ENCODE data around the gene ITGAE.
"Not testable (repeated sequence)": the region's sequence is repeated elsewhere in the genome, so short reads cannot be mapped to it uniquely, and the experiment has no call there.

ITGAE gene, protein sequence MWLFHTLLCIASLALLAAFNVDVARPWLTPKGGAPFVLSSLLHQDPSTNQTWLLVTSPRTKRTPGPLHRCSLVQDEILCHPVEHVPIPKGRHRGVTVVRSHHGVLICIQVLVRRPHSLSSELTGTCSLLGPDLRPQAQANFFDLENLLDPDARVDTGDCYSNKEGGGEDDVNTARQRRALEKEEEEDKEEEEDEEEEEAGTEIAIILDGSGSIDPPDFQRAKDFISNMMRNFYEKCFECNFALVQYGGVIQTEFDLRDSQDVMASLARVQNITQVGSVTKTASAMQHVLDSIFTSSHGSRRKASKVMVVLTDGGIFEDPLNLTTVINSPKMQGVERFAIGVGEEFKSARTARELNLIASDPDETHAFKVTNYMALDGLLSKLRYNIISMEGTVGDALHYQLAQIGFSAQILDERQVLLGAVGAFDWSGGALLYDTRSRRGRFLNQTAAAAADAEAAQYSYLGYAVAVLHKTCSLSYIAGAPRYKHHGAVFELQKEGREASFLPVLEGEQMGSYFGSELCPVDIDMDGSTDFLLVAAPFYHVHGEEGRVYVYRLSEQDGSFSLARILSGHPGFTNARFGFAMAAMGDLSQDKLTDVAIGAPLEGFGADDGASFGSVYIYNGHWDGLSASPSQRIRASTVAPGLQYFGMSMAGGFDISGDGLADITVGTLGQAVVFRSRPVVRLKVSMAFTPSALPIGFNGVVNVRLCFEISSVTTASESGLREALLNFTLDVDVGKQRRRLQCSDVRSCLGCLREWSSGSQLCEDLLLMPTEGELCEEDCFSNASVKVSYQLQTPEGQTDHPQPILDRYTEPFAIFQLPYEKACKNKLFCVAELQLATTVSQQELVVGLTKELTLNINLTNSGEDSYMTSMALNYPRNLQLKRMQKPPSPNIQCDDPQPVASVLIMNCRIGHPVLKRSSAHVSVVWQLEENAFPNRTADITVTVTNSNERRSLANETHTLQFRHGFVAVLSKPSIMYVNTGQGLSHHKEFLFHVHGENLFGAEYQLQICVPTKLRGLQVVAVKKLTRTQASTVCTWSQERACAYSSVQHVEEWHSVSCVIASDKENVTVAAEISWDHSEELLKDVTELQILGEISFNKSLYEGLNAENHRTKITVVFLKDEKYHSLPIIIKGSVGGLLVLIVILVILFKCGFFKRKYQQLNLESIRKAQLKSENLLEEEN

DNA sequence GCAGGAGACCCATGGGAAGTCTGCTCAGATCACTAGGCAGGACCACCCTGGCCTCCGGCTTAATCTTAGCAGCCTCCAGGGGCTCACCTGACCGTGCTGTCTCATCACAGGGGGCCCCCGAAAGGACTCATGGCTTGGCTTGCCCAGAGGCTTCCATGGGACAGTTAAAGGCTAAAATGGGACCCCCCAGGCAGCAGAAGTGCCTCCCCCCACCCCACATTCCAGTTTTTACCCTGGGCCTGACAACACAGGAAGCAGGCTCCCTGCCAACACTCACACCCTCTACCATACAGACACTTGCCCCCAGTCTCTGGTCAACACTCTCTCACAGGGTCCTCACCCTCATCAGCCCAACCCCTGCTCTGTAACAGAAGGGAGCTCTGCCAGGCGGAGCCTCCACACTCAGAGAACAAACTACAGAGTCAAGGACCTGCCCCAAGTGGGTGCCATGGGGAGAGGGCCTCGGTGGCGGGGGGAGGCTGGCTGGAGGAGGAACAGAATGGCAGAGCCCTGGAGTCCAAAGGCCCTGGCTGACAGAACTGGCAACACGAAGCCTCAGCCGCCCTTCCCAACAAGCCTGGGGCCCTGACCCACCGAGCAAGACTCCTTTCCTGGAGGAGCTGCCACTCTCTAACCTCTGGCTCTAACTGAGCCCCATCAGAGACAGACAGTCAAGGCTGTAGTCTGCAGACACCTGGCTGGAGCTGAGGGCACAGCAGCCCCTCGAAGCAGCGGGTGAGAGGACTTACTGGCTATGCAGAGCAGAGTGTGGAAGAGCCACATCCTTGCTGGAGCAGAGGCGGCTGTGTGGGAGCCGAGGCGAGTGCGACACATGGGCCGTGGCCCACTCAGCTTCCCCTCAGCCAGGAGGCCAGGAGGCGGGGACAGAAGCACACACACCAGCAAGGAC lies at the start of gene ITGAE:
Gene ITGAE (minus strand): TSS at position 827 of the 910 bp plus-strand sequence. CDS start 44 bp downstream, at position 783.
- DNase-seq, result no peak

DNA sequence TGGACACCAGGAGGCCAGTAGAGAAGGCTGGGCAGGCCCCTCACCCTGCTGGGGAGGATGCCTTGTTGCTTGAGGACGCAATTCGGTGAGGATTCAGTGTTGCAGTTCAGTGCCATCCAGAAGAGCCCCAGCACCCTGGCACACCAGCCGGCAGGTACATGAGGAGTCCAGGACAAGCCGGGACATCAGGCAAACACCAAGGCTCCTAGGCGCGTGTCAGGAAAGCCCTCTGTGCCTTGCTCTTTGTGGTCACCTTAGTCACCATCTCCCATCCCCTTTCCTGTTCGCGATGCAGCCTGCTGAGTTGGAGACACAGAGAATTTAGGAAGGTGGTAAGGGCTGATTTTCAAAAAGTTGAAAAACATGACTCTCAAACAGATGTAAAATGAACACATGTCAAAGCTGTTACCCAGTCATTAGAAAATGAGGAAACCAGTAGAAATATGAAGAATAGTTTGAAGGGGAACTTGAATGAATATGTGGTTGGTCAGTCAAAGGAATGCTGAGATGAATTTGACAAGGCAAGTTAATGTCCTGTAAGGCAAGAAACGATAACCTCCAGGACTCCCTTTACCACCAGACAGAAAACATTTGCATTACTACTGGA lies 47.3 kb upstream of the ITGAE start:
- DNase-seq, result no peak

DNA sequence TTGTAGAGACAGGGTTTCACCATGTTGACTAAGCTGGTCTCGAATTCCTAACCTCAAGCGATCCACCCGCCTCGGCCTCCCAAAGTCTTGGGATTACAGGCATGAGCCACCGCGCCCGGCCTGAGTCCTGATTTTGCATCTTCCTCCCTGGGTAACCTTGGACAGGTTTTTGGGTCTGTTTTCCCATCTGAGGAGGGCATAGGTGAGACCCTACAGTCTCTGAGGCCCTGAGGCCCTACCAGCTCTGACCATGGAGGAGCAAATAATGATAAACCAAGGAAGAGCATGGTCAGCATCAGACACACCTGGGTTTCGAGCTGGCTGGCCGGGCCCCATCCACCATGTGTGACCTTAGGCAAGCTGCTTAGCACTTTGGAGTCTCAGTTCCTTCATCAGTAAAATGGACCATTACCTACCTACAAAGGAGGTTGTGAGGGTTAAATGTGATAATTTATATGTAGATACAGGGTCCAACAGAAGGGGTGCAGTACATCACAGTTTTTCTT lies 46.2 kb upstream of the ITGAE start:
- DNase-seq, result no peak

DNA sequence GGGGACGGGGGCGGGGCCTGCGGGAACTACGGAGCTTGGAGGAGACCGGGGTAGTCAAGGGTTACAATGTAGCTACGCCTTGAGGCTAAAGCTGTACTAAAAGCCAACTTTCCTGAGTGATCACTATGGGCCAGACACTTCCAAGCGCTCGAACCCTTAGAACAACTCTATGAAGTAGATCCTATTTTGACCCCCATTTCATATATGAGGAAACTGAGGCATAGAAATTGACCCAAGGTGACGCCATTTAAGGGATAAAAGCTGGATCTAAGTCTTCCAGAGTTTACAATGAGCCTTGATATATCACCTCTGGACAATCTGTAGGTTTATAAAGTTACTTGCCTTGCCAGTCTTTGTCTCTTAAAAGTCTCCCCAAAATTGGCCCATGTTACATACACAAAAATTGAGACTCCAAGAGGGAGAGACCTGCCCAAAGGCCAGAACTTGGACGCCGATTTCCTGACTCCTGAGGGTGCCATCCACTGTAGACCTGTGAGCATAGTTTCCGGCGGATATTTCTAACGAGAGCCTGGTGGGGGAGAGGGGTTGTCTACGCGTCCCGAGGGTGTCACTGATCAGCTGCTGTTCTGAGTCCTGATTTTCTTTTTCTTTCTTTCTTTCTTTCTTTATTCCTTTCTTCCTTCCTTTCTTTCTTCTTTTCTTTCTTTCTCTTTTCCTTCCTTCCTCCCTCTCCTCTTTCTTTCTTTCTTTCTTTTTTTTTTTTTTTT lies 45.6 kb upstream of the ITGAE start:
- no peak for DNase-seq

DNA sequence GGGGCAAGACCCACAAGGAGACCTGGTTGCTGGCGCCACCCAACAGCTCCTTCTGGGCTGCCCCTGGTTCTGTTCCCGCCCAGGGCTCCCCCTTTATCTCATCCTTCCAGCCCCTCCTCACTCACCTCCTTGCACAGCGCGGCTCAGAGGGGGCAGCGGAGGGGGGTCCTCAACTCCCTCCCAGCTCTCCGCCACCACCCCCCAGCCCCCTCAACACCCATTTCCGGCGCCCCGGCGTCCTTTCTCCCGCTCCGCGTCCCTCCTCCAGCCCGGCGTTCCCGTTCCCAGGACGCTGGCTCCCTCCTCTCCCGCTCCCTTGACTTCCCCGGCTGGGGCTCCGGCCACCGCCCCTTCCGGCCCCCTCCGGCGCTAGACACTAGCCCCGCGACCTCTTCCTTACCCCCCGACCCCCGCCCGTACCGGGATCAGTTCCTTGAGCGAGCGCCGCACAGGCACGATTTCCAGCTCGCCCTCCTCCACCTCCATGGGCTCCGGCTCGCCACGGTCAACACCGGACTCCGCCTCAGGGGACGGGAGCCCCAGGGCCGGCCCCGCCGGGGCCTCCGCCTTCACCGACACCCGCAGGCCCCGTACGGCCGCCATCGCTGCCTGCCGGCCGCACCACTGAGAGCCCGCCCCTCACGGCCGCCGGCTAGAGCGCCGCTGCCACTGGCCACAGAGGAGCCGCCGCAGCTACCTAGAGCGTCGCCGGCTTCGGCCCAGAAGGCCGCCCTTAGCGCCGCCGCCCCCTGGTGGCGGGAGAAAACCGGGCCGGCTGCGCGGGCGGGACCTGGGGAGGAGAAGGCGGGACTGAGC lies 44.8 kb upstream of the ITGAE start, which contains the start of gene NCBP3:
Gene NCBP3 (minus strand): TSS at position 626 of the 816 bp plus-strand sequence. CDS start 23 bp downstream, at position 603.
- DNase-seq, result peak; percentile 97

DNA sequence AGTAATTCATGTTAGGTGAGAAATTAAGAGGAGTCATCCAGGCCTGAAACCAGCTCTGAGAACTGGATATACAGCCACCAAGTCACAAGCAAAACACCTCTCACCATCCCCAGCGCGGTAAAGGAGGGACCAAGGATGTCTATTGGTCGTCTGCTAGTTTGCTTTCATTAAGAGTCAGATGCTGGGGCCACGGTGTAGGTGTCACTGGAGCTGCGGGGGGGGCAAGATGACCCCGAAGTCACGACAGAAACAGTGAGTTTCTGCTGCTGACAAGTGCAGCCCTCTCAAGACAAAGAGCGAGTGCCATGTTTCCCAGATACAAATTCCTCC lies 44.3 kb upstream of the ITGAE start:
- DNase-seq, result no peak

DNA sequence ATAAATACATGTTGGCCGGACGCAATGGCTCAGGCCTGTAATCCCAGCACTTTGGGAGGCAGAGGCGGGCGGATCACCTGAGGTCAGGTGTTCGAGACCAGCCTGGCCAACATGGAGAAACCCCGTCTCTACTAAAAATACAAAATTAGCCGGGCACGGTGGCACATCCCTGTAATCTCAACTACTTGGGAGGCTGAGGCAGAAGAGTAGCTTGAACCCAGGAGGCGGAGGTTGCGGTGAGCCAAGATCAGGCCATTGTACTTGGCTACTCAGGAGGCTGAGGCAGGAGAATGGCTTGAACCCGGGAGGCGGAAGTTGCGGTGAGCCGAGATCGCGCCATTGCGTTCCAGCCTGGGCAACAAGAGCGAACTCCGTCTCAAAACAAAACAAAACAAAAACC lies 43.6 kb upstream of the ITGAE start:
- not testable (repeated sequence) for DNase-seq

DNA sequence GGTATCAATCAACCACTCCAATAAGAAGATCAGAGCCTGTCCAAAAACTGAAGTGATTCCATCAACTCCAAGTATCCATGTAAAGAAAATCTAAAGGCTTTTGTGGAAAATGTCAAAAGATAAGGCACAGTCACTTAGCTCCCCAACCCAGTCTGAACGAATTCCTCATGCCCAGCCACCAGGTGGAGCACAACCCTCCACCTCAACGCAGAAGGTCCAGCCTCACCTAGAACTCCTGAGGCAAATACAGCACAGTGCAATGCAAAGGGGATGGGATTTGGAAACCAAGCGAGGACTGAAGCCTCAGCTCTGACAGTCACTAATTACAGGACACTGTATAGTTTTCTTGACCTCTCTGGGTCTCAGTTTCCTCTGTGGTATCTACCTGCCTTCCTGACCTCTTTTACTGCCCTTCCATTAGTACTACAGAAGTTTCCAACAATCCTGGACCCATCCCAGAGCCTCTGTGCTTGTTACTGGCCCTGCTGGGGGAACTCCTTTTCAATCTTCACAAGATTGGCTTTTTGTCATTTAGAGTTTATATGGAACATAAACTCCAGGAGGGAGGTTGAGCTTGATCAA lies 43.0 kb upstream of the ITGAE start:
- DNase-seq, result peak; percentile 80

DNA sequence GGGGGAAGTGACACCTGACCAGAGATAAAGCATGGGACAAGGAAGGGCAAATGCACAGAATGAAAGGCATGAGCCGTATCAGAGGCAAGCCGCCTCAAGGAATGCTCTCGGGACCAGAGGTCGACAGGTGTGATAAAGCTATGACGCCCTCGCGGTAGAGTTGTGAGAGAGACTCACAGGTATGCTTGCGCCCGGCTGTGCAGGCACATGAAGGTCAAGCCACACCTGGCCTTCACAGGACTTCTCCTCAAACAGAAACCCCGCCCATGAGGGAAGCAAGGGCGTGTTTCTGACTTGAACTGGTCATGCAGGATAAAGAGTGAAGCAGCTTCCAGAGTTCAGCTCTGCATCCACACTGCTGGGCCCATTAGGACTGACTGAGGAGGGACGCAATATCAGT lies 37.2 kb upstream of the ITGAE start:
- no peak for DNase-seq

DNA sequence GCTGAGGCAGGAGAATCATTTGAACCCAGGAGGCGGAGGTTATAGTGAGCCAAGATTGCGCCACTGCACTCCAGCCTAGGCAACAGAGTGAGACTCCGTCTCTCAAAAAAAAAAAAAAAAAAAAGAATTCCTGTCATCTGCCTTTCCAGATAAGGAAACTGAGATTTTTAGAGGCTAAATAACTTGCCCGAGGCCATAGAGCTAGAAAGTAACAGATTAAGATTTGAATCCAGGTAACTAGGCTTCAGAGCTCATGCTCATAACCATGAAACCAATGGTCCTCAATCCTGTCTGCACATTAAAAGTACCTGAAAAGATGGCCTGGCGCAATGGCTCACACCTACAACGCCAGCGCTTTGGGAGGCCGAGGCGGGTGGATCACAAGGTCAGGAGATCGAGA lies 35.6 kb upstream of the ITGAE start:
- no peak for DNase-seq

DNA sequence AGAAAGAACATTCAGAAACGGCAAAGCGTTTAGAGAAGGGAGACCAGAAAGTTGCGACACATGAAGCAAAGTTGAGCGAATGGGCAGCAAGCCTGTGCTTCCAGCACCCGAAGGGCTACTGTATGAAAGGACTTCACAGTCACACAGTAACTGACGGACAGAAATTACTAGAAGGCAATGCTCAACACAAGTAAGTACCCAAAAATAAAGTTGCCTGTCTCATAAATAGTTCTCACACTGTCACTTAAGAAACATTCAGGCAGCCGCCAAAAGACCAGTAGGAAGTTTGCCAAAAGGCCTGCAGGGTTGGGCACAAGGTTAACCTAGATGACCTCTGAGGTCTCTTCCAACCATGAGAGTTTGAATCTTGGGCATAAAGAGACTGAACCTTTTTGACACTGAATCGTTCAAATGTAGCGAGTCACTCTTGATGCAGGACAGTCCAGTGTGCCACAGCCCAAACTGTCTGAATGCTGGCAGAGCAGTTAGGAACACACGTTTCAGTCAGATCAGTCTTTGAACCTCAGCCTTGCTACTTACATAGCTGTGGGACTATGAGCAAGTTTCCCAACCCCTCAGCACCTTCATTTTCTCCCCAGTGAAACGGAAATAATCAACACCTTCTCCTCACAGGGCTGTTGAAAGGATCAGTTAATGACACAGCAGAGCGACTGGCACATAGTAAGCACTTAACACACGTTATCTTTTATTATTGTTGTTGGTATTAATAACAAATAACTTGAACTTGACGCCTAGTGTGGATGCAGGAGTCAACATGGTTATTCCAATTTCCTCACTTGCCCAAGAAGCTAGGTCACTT lies 34.6 kb upstream of the ITGAE start:
- DNase-seq, result no peak

DNA sequence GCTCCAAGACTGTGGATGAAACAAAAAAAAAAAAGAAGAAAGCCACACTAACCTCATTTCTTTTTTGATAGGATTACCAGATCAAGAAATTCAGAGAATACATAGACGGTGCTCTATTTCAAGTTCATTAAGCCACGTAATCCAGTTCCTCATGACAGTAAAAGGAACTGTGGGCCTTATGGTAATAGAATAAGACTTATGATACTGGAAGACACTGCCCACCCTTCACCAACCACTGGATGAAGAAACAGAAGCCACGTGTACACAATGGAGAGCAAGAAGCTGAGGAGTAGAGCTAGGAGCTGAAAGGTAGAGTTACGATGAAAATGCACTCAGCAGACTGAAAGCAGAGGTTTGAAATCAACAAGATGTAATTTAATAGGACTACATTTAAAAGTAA lies 33.8 kb upstream of the ITGAE start:
- DNase-seq, result peak; percentile 32

DNA sequence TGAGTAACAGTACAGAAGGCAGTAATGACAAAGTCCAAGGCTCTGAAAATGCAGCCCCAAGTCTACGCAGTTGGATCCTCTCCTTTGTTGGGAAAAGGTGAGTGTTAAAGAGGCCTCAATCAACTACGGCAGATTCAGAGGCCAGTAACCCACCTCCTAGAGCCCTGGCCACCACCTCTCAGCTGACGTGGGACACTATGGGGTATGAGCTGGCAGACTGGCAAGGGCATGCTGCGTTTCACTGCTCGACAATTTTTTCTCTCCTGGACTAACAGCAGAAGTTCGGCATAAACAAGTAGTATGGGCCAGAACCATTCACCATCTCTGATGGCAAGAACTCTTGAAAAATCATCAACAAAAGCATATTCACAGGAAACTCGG lies 27.9 kb upstream of the ITGAE start:
- no peak for DNase-seq

DNA sequence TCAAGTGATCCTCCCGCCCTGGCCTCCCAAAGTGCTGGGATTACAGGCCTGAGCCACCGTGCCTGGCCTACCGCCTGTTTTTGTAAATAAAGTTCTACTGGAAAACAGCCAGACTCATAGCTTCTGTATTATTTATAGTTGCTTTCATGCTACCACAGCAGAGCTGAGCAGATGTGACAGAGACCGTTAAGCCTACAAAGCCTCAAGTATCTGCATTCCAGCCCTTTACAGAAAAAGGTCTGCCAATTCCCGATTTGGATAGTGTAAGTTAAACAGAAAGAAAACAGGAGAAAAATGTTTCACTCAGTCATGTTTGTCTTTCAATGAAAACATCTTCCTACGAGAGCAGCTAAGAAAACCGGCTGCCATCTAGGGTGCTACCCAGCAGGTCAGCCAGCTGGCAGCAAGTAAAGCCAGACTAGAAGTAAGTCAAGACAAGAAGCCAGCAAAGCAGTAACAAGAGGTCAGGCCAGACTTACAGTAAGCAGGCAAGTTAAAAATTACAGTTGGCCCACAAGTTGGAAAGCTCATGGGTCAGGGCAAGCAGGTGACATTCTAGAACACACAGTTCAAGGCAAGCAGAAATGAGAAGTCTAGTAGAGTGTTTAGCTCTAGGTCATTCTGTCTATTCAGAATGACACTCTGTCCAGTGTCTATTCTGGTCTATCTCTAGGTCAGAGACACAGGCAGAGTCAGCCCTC lies 27.3 kb upstream of the ITGAE start:
- DNase-seq, result no peak

DNA sequence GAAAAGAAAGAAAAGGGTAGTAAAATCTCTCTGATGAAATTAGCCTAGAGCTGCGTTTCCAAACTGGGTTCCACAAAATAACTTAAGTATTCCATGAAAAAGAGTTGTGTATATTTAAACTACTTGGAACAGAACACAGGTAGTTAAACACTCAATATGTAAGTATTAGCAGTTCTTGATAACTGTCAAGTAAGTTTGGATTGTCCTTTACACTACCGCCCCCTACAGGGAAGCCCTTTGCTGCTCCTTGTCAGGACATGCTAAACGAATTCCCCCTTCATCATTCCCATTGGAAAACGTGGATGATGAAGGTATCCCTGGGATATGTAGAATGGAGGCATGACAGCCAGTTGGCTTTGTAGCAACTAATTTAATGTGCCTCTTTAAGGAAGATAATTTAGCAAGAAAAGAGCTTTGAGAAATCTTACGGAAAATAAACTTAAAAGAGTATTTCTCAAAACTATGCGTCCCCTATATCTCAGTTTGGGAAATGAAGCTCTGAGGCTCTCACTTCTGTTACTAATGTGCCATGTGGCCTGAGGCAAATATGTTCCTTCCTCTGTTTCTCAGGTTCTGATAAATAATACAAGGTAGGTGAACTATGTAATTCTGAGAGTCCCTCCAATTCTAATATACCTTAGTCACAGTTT lies 26.3 kb upstream of the ITGAE start:
- peak; percentile 89 for DNase-seq

DNA sequence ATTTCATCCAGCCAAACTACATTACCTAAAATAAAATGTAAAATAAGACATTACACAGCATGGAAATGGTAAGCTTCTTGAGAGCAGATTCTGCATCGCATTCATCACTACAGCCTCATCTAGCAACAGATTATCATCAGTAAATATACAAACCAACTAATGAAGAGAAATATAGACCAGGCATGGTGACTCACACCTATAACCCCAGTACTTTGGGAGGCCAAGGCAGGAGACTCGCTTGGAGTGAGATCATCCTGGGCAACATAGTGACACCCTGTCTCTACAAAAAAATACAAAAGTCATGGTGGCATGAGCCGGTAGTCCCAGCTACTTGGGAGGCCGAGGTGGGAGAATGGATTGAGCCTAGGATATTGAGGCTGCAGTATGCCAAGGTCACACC lies 25.2 kb upstream of the ITGAE start:
- DNase-seq, result no peak

DNA sequence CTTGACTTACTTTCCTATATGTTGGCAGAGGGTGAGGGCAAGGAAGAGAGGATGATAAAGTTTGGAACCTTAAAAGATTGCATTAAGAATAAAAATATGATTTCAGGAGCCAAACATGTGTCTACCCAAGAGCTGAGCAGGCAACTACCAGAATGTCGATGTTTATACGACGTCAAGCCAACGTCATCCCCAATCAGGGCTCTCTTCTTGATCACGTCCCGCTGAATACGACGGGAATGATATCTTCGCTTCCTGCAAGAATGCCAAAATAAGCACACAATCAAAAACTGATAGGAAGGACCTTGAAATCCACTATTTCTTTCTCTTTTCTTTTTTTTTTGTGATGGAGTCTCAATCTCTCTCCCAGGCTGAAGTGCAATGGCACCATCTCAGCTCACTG lies 20.1 kb upstream of the ITGAE start:
- DNase-seq, result no peak

DNA sequence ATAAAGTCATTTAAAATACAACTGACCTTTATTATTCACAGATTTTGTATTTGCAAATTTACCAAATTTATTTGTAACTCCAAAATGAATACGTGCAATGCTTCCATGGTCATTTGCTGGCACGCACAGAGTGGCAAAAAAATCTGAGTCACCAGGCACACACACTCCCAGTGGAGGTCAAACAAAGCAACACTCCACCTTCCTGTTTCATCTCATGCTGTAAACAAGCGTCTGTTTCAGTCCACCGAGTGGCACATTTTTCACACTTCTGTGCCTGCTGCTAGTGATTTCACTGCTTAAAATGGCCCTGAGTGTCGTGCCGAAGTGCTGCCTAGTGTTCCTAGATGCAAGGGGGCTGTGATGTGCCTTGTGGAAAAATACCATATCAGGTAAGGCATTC lies 17.8 kb upstream of the ITGAE start:
- DNase-seq, result no peak
